Islet precursor cell (in vitro differentiated cells): ENCODE data around the gene BAZ1B.
"Not testable (repeated sequence)": the region's sequence is repeated elsewhere in the genome, so short reads cannot be mapped to it uniquely, and the experiment has no call there.

ENCODE experiments used
- DNase-seq: peaks from one replicate; pipeline ENCODE4 v3.0.0-alpha.2; 2018

The BAZ1B gene

GRCh38 chr7:73522105-73522872, at the start of gene BAZ1B:
TSS of gene BAZ1B (minus strand) at chr7:73522293. CDS start at chr7:73521933, 360 bp downstream.
- DNase-seq: peak; percentile 99

- DNase-seq: no peak
Observed at GRCh38 chr7:73570977-73571376, 48.9 kb upstream of the BAZ1B start.

- DNase-seq: no peak
Observed at GRCh38 chr7:73570521-73570920, 48.4 kb upstream of the BAZ1B start.

- no peak for DNase-seq
Observed at GRCh38 chr7:73569042-73569608, 47.0 kb upstream of the BAZ1B start.

- no peak for DNase-seq
Observed at GRCh38 chr7:73567846-73568685, 46.0 kb upstream of the BAZ1B start.

- DNase-seq: no peak
Observed at GRCh38 chr7:73567140-73567539, 45.0 kb upstream of the BAZ1B start.

- DNase-seq: not testable (repeated sequence)
Observed at GRCh38 chr7:73566431-73566830, 44.3 kb upstream of the BAZ1B start.

- no peak for DNase-seq
Observed at GRCh38 chr7:73565675-73566340, 43.7 kb upstream of the BAZ1B start.

- DNase-seq: no peak
Observed at GRCh38 chr7:73560109-73560835, 38.2 kb upstream of the BAZ1B start.

GRCh38 chr7:73557397-73558257, 35.5 kb upstream of the BAZ1B start, which contains the start of gene BCL7B:
TSS of gene BCL7B (minus strand) at chr7:73557690. CDS start at chr7:73557578, 112 bp downstream.
- DNase-seq: peak; percentile 85

GRCh38 chr7:73557108-73557396, 35.0 kb upstream of the BAZ1B start:
- peak; percentile 98 for DNase-seq

- DNase-seq: no peak
Observed at GRCh38 chr7:73556208-73557107, 34.4 kb upstream of the BAZ1B start.

GRCh38 chr7:73555411-73555982, 33.4 kb upstream of the BAZ1B start:
- DNase-seq: no peak

GRCh38 chr7:73550093-73550492, 28.0 kb upstream of the BAZ1B start:
- DNase-seq: not testable (repeated sequence)

GRCh38 chr7:73549176-73549575, 27.1 kb upstream of the BAZ1B start:
- no peak for DNase-seq

- no peak for DNase-seq
Observed at GRCh38 chr7:73547841-73548240, 25.7 kb upstream of the BAZ1B start.

GRCh38 chr7:73544678-73545077, 22.6 kb upstream of the BAZ1B start:
- DNase-seq: no peak

- DNase-seq: no peak
Observed at GRCh38 chr7:73541722-73542121, 19.6 kb upstream of the BAZ1B start.

GRCh38 chr7:73539709-73540108, 17.6 kb upstream of the BAZ1B start:
- DNase-seq: no peak

- not testable (repeated sequence) for DNase-seq
Observed at GRCh38 chr7:73538510-73538909, 16.4 kb upstream of the BAZ1B start.
